Activated CD8-positive, alpha-beta memory T cell treated with anti-CD3 and anti-CD28 coated beads, Interleukin-2, amount 50 U/mL, for 1 hour (primary cell): ENCODE data around the gene ENTPD3.

ENCODE experiments used
- DNase-seq: peaks from one replicate; pipeline ENCODE4 v3.0.0-alpha.2; 2020; ENCODE audit errors: extremely low read depth

The ENTPD3 gene, protein sequence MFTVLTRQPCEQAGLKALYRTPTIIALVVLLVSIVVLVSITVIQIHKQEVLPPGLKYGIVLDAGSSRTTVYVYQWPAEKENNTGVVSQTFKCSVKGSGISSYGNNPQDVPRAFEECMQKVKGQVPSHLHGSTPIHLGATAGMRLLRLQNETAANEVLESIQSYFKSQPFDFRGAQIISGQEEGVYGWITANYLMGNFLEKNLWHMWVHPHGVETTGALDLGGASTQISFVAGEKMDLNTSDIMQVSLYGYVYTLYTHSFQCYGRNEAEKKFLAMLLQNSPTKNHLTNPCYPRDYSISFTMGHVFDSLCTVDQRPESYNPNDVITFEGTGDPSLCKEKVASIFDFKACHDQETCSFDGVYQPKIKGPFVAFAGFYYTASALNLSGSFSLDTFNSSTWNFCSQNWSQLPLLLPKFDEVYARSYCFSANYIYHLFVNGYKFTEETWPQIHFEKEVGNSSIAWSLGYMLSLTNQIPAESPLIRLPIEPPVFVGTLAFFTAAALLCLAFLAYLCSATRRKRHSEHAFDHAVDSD

GRCh38 chr3:40387001-40387894 lies at the start of gene ENTPD3:
Gene ENTPD3 (plus strand): TSS chr3:40387184. CDS start chr3:40388058, 874 bp downstream.
- DNase-seq, result no peak

DNA sequence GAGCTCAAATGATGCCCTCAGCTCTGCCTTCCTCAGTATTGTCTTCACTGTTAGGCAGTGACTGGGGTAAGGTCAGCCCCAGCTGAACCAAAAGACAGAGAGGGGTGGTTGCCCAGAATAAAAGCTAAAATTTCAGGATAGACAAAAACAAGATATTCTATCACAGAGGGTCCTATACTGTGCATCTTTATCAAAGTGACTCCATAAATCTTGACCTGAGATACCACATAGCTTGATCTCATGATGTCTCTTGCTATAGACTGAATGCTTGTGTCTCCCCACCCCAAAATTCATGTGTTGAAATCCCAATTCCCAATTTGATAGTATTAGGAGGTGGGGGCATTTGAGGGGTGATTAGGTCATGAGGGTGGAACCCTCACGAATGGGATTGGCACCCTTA lies 47.1 kb upstream of the ENTPD3 start:
- no peak for DNase-seq

DNA sequence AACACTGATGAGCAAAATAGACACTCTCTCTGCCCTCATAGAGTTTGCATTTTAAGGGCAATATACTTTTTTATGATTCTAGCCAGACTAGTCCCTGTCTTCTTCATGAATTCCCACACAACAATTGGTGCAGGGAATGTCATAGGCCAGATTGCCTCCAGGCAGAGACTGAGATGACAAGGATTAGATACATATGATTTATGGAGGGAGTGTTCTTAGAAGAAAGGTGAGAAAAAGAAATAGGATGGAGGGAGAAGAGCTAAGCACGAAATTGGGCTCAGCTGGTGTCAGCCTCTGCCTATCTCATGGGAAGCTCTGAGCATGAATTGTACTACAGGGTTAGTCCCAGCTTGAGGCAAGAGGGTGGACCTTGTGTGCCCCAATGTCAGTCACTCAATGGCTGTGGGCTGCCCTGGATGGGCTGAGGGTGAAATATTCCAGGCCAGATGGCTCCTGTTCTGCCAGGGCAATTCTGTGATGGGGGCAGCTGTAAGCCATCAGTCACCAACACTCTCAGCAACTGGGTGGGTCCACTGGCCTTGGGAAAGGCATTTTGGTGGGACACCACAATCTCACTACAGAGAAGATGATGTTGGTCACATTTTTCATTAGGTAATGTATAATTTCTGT lies 46.3 kb upstream of the ENTPD3 start:
- DNase-seq, result no peak

DNA sequence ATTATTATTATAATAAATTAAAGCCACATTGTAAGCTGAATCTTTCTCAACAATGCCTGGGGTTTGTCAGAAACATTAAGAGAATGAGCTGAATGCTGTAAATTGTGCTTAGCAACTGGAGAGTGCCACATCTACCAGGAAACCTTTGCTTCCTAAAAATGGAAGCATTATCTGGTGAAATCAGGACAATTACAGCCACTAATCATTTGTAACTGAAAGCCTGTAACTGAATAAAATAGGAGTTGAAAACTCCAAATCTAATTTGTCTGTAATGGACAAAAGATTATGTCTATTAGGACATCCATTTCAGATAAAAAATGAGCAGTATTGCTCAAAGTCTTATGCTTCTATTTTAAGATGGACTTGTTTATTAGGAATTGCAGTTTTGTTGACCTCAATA lies 45.3 kb upstream of the ENTPD3 start:
- no peak for DNase-seq

DNA sequence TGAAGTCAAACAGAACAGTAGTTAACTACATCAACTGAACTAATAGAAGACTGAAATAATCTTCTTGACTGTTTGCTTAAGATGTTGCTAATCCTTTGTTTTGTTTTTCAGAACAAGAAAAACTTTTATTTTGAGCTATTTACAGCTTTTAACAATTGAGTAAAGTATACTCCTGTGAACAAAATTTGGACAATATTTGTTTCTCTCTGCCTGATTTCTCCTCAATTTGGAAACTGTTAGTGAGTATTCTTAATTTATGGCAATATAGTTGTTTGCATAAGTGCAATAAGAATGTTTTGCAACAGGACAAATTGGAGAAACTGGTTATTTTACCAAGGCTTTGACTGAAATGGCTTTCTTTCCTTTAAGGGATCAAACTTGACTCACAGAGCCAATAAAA lies 36.5 kb upstream of the ENTPD3 start:
- no peak for DNase-seq

- DNase-seq, result no peak
These were observed 31.6 kb upstream of the ENTPD3 start for GRCh38 chr3:40355410-40355809.

DNA sequence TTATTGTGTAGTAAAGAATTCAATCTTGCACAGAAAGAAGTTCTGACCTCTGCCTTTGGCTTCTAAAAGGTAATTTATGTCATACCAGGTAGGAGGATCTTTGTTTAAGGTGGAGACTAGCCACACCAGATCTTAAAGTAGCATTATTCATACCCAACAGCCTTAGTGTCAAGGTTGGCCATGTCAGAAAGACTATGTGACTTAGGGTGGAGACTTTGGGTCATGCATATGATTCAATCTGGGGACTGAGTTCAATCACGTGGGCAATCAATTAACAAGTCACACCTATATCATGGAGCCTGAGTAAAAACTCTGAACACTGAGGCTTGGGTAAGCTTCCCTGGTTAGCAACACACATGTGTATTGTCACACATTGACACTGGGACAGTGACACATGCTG lies 28.5 kb upstream of the ENTPD3 start:
- no peak for DNase-seq

GRCh38 chr3:40363674-40364073 lies 23.3 kb upstream of the ENTPD3 start:
- no peak for DNase-seq

DNA sequence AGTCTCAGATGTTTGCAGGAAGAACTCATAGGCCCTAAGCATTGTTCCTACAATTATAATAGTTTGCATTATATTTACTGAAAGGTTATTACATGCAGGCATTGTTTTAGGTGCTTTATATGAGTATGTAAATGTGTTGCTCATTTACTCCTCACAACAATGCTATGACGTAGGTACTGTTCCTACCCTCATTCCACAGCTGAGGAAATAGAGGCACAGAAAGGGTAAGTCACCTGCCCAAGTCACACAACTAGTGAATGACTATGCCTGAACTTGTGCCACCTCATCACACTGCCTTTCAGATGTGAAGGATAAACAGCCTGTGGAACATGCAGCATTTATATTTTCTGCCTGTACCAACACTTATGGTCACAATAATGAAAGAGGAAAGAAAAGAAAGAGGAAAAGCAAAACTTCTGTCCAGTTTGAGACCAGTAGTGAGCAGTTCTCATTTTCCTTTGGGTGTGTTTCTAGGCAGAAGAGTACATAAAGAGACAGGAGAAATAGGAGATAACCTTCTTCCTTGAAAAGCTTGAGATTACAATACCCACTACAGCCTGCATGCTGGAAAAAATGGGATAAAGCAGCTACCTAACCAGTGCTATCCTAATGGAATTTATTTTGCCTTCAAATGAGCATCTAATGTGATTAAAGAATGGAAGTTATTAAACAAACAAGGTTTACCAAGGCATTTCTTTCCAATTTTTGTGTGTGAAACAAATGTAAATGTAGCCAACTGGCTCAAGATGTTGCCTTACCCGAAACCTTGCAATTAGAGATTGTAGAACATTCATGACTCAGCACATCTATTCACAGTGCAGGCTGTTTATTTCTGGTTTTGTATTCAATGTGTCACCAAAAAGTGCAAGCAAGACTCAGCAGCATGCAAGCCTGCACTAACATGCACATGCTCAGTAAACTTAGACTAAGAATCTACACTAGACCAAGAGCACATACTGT lies 20.5 kb upstream of the ENTPD3 start:
- DNase-seq, result no peak

DNA sequence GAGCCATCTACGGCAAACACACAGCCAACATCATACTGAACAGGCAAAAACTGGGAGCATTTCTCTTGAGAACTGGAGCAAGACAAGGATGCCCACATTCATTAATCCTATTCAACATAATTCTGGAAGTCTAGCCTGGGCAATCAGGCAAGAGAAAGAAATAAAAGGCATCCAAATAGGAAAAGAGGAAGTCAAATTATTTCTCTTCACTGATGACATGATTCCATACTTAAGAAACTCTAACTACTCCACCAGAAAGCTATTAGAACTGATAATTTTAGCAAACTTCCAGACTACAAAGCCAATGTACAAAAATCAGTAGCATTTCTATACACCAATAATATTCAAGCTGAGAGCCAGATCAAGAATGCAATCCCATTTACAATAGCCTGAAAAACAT lies 17.3 kb upstream of the ENTPD3 start:
- no peak for DNase-seq

GRCh38 chr3:40377822-40378221 lies 9.2 kb upstream of the ENTPD3 start:
- no peak for DNase-seq

DNA sequence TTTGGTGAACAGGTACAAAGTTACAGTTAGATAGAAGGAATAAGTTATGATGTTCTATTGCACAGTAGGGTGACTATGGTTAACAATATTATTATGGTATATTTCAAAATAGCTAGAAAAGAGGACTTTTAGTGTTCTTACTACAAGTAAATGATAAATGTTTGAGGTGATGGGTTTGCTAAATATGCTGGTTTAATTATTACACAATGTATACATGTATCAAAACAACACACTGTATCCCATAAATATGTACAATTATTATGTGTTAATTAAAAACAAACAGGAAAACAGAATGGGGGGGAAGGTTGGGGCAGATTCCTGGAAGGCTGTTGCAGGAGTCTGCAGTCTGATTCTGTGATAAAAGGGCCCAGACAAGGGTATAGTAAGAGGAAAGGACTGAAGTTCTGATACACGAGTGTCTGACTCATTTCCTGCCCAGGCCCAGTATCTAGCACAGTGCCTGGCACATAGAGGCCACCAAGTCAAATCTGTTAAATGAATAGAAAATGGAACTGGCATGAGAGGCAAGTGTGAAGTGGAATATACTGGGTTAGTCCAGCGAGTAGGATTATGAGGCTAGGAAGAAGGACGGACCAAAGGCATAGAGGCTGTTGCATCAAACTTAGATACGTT lies 7.2 kb upstream of the ENTPD3 start:
- DNase-seq, result no peak

GRCh38 chr3:40381904-40382616 lies 4.9 kb upstream of the ENTPD3 start:
- no peak for DNase-seq

DNA sequence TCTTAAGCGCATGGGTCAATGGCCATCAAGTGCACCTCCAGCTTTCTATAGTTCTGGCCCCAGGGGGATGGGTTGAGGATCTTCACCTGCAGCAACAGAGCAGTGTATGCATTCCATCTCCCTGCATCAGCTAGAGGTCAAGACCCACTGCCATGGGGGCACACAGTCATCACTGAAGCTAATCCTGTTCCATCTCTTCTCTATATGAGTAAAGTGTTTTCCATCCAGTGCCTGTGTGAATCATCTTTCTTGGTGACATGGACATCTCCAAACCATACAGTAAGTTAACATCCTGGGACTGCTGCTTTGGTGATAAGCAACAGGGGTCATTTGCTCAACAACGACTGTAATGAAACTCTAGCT lies 4.4 kb upstream of the ENTPD3 start:
- no peak for DNase-seq

GRCh38 chr3:40386213-40386612 lies 771 bp upstream of the ENTPD3 start:
- DNase-seq, result no peak

GRCh38 chr3:40387895-40388254 lies 891 bp downstream of the ENTPD3 start:
- no peak for DNase-seq

- no peak for DNase-seq
These were observed 9.4 kb downstream of the ENTPD3 start for GRCh38 chr3:40396406-40396805.

GRCh38 chr3:40397129-40397528 lies 10.1 kb downstream of the ENTPD3 start:
- no peak for DNase-seq

GRCh38 chr3:40397912-40398311 lies 10.9 kb downstream of the ENTPD3 start:
- DNase-seq, result no peak

DNA sequence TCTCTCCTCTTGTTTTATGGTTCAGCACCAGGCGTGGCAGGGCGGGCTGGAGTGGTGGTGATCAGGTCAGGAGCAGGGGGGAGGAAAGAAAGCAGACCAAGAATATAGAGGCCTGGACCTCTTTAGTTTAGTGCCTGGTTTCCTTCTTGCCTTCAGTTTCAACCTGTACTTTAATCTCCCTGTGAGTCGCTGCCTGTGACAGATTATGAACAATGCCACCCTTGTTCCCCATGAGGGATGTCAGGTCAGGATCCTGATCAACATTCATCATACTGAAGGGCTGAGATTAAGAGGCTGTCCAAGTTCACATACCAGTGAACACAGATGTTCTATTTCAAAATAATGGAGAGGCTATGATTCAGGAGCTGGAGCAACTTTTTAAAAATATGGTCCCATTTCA lies 11.4 kb downstream of the ENTPD3 start:
- DNase-seq, result no peak
